GM21367 (cell line): Measurements from ENCODE around the gene PTPRM.

Experiments
- ATAC-seq: cut with Tn5 transposase; IDR thresholded peaks from one replicate; pipeline ENCODE4 v1.9.1; 2021; ENCODE audit not compliant: unreplicated experiment

Gene PTPRM

GRCh38 chr18:7598167-7599047 is 31.3 kb downstream of the PTPRM start:
- ATAC-seq: no peak

GRCh38 chr18:7600036-7600435 is 32.9 kb downstream of the PTPRM start:
- no peak for ATAC-seq

- ATAC-seq: no peak
Observed at GRCh38 chr18:7600528-7601245, 33.6 kb downstream of the PTPRM start.

GRCh38 chr18:7601246-7601615 is 34.1 kb downstream of the PTPRM start:
- ATAC-seq: no peak

- no peak for ATAC-seq
Observed at GRCh38 chr18:7601936-7602335, 34.8 kb downstream of the PTPRM start.

GRCh38 chr18:7603259-7604000 is 36.3 kb downstream of the PTPRM start:
- ATAC-seq: no peak

- no peak for ATAC-seq
Observed at GRCh38 chr18:7604361-7604760, 37.2 kb downstream of the PTPRM start.

- ATAC-seq: no peak
Observed at GRCh38 chr18:7605705-7606104, 38.6 kb downstream of the PTPRM start.

- no peak for ATAC-seq
Observed at GRCh38 chr18:7607540-7608173, 40.5 kb downstream of the PTPRM start.

- no peak for ATAC-seq
Observed at GRCh38 chr18:7608174-7608550, 41.0 kb downstream of the PTPRM start.

- ATAC-seq: no peak
Observed at GRCh38 chr18:7608781-7609201, 41.7 kb downstream of the PTPRM start.

GRCh38 chr18:7609617-7610016 is 42.5 kb downstream of the PTPRM start:
- ATAC-seq: no peak

GRCh38 chr18:7614042-7614441 is 46.9 kb downstream of the PTPRM start:
- ATAC-seq: no peak

- no peak for ATAC-seq
Observed at GRCh38 chr18:7615840-7616239, 48.7 kb downstream of the PTPRM start.

GRCh38 chr18:7616661-7617060 is 49.5 kb downstream of the PTPRM start:
- no peak for ATAC-seq

- ATAC-seq: no peak
Observed at GRCh38 chr18:7617738-7618422, 50.8 kb downstream of the PTPRM start.

GRCh38 chr18:7618891-7619442 is 51.9 kb downstream of the PTPRM start:
- ATAC-seq: no peak

- ATAC-seq: no peak
Observed at GRCh38 chr18:7619676-7620075, 52.6 kb downstream of the PTPRM start.

GRCh38 chr18:7622721-7623120 is 55.6 kb downstream of the PTPRM start:
- ATAC-seq: no peak

GRCh38 chr18:7623681-7624080 is 56.6 kb downstream of the PTPRM start:
- ATAC-seq: no peak
